Measurements from ENCODE around the gene PPHLN1. TPM values are rescaled to one million over a fixed set of nuclear protein-coding genes. Genes with fewer than 3 reads are reported as not detected.

Gene PPHLN1
- total RNA-seq, 1 donor from 2014 or later, result 57.2 TPM

DNA sequence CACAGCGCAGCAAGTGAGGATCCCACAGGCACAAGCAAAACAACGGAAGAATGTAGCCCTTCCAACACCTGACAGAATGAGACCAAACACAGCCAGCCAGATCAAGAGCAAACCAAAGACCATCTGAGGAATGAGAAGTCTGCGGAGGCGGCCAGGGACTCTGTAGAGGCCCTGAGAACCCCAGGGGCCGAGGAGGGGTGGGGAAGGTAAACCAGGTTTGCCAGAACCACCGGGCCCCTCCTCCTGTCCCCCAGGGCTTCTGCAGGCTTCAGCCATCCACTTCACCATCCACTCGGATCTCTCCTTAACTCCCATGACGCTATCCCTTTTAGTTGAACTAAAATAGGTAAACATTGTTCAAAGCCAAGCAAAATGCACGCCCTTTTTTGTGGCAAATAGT, 37.4 kb upstream of the PPHLN1 start:
- no peak for DNase-seq (ENCODE audit: low read depth)
- no peak for TF ChIP-seq CTCF (IDR thresholded peaks at IDR 0.05; ENCODE audit: insufficient read depth, low read length, poor library complexity, severe bottlenecking)
- H3K36me3 ChIP-seq (ENCODE audit: control insufficient read depth, insufficient read depth, low read length), result no peaks in the 10 kb centered on the region
- H3K27me3 ChIP-seq (ENCODE audit: control insufficient read depth, insufficient read depth, low read length), result no peaks in the 10 kb centered on the region
- H3K4me3 ChIP-seq (ENCODE audit: low read depth, low read length), result no peak overlapping the region

DNA sequence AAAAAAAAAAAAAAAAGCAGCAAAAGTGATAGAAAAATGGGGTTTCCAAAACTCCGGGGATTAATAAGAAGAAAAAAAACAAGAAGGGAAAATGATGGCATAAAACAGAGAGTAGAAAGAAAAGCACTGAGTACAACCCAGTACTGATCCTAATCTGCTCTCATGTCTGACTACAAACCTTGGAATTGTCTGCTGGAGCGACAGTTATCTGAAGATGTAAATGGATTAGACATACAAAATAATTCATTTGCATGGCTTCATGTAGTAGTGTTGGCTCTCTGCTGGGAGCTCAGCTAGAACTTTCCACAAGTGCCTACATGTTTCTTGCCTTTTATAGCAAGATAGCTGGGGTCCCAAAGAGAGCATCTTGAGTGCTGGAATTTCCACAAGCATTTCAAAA, 34.3 kb upstream of the PPHLN1 start:
- DNase-seq (ENCODE audit: low read depth), result no peak
- no peaks in the 10 kb centered on the region for H3K27me3 ChIP-seq (ENCODE audit: control insufficient read depth, insufficient read depth, low read length)
- no peaks in the 10 kb centered on the region for H3K36me3 ChIP-seq (ENCODE audit: control insufficient read depth, insufficient read depth, low read length)
- no peak for TF ChIP-seq CTCF (IDR thresholded peaks at IDR 0.05; ENCODE audit: insufficient read depth, low read length, poor library complexity, severe bottlenecking)
- no peak overlapping the region for H3K4me3 ChIP-seq (ENCODE audit: low read depth, low read length)

- peak; percentile 56 for TF ChIP-seq CTCF (IDR thresholded peaks at IDR 0.05; ENCODE audit: insufficient read depth, low read length, poor library complexity, severe bottlenecking)
- H3K36me3 ChIP-seq (ENCODE audit: control insufficient read depth, insufficient read depth, low read length), result no peaks in the 10 kb centered on the region
- no peaks in the 10 kb centered on the region for H3K27me3 ChIP-seq (ENCODE audit: control insufficient read depth, insufficient read depth, low read length)
- DNase-seq (ENCODE audit: low read depth), result no peak
- H3K4me3 ChIP-seq (ENCODE audit: low read depth, low read length), result no peak overlapping the region
Observed at GRCh38 chr12:42296503-42297109, 29.4 kb upstream of the PPHLN1 start.

- no peak overlapping the region for H3K4me3 ChIP-seq (ENCODE audit: low read depth, low read length)
- no peaks in the 10 kb centered on the region for H3K36me3 ChIP-seq (ENCODE audit: control insufficient read depth, insufficient read depth, low read length)
- no peaks in the 10 kb centered on the region for H3K27me3 ChIP-seq (ENCODE audit: control insufficient read depth, insufficient read depth, low read length)
- no peak for DNase-seq (ENCODE audit: low read depth)
- no peak for TF ChIP-seq CTCF (IDR thresholded peaks at IDR 0.05; ENCODE audit: insufficient read depth, low read length, poor library complexity, severe bottlenecking)
Observed at GRCh38 chr12:42298887-42299286, 27.1 kb upstream of the PPHLN1 start.

DNA sequence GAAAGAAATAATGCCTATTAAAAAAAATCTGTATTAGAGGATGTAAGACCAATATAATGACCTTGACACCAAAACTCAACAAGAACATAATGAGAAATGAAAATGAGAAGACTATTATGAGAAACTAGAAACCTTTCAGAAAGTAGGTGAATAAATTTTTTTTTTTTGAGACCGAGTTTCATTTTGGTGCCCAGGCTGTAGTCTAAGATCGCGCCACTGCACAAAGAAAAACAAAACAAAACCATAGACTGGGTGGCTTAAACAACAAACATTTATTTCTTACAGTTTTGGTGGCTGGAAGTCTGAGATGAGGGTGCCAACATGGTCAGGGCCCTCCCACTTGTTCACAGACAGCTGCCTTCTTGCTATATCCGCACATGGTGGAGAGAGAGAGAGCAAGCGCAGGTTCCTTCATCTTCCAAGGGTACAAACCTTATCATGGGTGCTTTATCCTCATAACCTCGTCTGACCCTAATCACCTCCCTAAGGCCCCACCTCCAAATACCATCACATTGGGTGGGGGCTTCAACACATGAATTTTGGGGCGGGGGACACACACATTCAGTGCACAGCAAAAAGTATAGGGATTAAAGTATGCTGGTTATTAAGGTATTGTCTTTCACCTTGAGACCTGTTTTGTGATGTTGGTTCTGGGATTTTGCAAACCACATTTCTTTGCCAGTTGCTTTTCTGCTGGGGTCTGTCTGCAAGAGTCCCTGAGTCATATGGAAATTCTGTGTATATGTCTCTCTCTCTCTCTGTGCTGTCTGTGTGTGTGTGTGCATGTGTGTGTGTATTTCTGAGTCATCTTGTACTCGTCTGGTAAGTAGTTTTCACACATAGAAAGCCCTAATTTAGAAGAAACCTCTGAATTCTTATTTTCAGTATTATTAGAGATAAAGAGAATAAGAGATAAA, 26.3 kb upstream of the PPHLN1 start:
- peak; percentile 45 for DNase-seq (ENCODE audit: low read depth)
- H3K36me3 ChIP-seq (ENCODE audit: control insufficient read depth, insufficient read depth, low read length), result no peaks in the 10 kb centered on the region
- H3K27me3 ChIP-seq (ENCODE audit: control insufficient read depth, insufficient read depth, low read length), result no peaks in the 10 kb centered on the region
- no peak overlapping the region for H3K4me3 ChIP-seq (ENCODE audit: low read depth, low read length)
- TF ChIP-seq CTCF (IDR thresholded peaks at IDR 0.05; ENCODE audit: insufficient read depth, low read length, poor library complexity, severe bottlenecking), result no peak
